ENCODE data around the gene YTHDC2. TPM values are rescaled to one million over a fixed set of nuclear protein-coding genes. Genes with fewer than 3 reads are reported as not detected.

Gene YTHDC2
- total RNA-seq (10 to 100 TPM; 34.3 to 44.3 TPM), polyA plus RNA-seq (ENCODE audit: insufficient read depth, low read depth, low replicate concordance) (29.1 TPM)
- long read RNA-seq, donor 1, full-length matches to known transcripts, result 1 of 1 reads
- long read RNA-seq, donor 1, partial matches to known transcripts, result 0 of 1 reads
- long read RNA-seq, donor 1, other reads (novel, unspliced or antisense), result 0 of 1 reads
- long read RNA-seq, donor 2, result 0 reads

- TF ChIP-seq POLR2A (IDR thresholded peaks at IDR 0.05), result no peak
- TF ChIP-seq CTCF (IDR thresholded peaks at IDR 0.05), result peak in 1 of 3 experiments; percentile 29
- Histone ChIP-seq H3K9me3 (no peaks in the 10 kb centered on the region), H3K27me3 (no peaks in the 10 kb centered on the region), H3K4me1 (peaks cover 3% of the 10 kb centered on the region), H3K4me3 (peak within 1 kb of the TSS; percentile 81 to 96), H3K36me3 (ENCODE audit: low read depth, missing control alignments) (no peaks in the 10 kb centered on the region), H3K27ac (peak within 1 kb of the TSS; percentile 94 to 97)
- peak; percentile 89 for DNase-seq
- WGBS, 2 donors, result 0 to 1% methylated on average over 23 to 72 of the region's 72 CpGs
- intact Hi-C loops (cut with DNase I; ENCODE audit: low total_unique reads), result no loop called here
Measured at GRCh38 chr5:113513384-113514288, at the start of gene YTHDC2. YTHDC2 (plus strand) TSS chr5:113513694; CDS start chr5:113513896, 202 bp downstream.

GRCh38 chr5:113474100-113474728 lies 39.3 kb upstream of the YTHDC2 start:
- Histone ChIP-seq H3K27me3 (no peaks in the 10 kb centered on the region), H3K9me3 (no peaks in the 10 kb centered on the region), H3K4me1 (no peaks in the 10 kb centered on the region), H3K27ac (no peak overlapping the region), H3K4me3 (no peak overlapping the region), H3K36me3 (ENCODE audit: low read depth, missing control alignments) (no peaks in the 10 kb centered on the region)
- no peak for TF ChIP-seq CTCF (IDR thresholded peaks at IDR 0.05)
- no peak for TF ChIP-seq POLR2A (IDR thresholded peaks at IDR 0.05)
- no peak for DNase-seq
- 36 to 41% methylated on average over 5 of the region's 5 CpGs for WGBS, 2 donors
- intact Hi-C loops (cut with DNase I; ENCODE audit: low total_unique reads), result no loop called here

GRCh38 chr5:113478691-113479090 lies 34.8 kb upstream of the YTHDC2 start:
- Histone ChIP-seq H3K27me3 (no peaks in the 10 kb centered on the region), H3K4me1 (no peaks in the 10 kb centered on the region), H3K36me3 (ENCODE audit: low read depth, missing control alignments) (no peaks in the 10 kb centered on the region), H3K27ac (no peak overlapping the region), H3K9me3 (no peaks in the 10 kb centered on the region), H3K4me3 (no peak overlapping the region)
- intact Hi-C loops (cut with DNase I; ENCODE audit: low total_unique reads), result no loop called here
- no peak for TF ChIP-seq POLR2A (IDR thresholded peaks at IDR 0.05)
- no peak for TF ChIP-seq CTCF (IDR thresholded peaks at IDR 0.05)
- WGBS, 2 donors, result 63 to 73% methylated on average over 3 of the region's 3 CpGs
- DNase-seq, result no peak

- Histone ChIP-seq H3K27me3 (no peaks in the 10 kb centered on the region), H3K27ac (no peak overlapping the region), H3K9me3 (no peaks in the 10 kb centered on the region), H3K4me1 (no peaks in the 10 kb centered on the region), H3K4me3 (no peak overlapping the region), H3K36me3 (ENCODE audit: low read depth, missing control alignments) (no peaks in the 10 kb centered on the region)
- DNase-seq, result no peak
- intact Hi-C loops (cut with DNase I; ENCODE audit: low total_unique reads), result no loop called here
- TF ChIP-seq CTCF (IDR thresholded peaks at IDR 0.05) (no peak), POLR2A (IDR thresholded peaks at IDR 0.05) (no peak)
- WGBS, 2 donors, result 79 to 86% methylated on average over 5 of the region's 5 CpGs
Measured at GRCh38 chr5:113480243-113480642, 33.3 kb upstream of the YTHDC2 start.
